SK-N-SH treated with all-trans-retinoic acid at 6 μM for 48 hours (cell line): Measurements from ENCODE around the gene S100A6.

Experiments
- ATAC-seq: fragments of 200-7000 bp; cut with Tn5 transposase; 3 replicates; pipeline ENCODE4 v1.9.1; 2020; ENCODE audit warnings: mild to moderate bottlenecking, moderate library complexity
- ARNTL ChIP-seq: fragments of 450-650 bp; formaldehyde crosslinking; IDR thresholded peaks from 2 replicates; pipeline ENCODE4 v1.5.0; 2020; ENCODE audit warnings: low read depth, mild to moderate bottlenecking, moderate library complexity, borderline replicate concordance
- BACH2 ChIP-seq: fragments of 250-450 bp; sonication (Bioruptor Pico); IDR thresholded peaks from 2 replicates; pipeline ENCODE4 v1.9.0; 2021; ENCODE audit warnings: mild to moderate bottlenecking, borderline replicate concordance
- CSDC2 ChIP-seq: fragments of 250-450 bp; sonication (Bioruptor Pico); IDR thresholded peaks from 2 replicates; pipeline ENCODE4 v1.5.0; 2020; ENCODE audit warnings: mild to moderate bottlenecking, moderate library complexity
- ESRRG ChIP-seq: fragments of 250-450 bp; sonication (Bioruptor Pico); IDR thresholded peaks from 2 replicates; pipeline ENCODE4 v1.6.1; 2021; ENCODE audit warnings: mild to moderate bottlenecking
- GLIS3 ChIP-seq: fragments of 250-450 bp; sonication (Bioruptor Pico); IDR thresholded peaks from 2 replicates; pipeline ENCODE4 v1.5.0; 2020; ENCODE audit warnings: mild to moderate bottlenecking, moderate library complexity
- ISL1 ChIP-seq: fragments of 250-450 bp; sonication (Bioruptor Pico); IDR thresholded peaks from 2 replicates; pipeline ENCODE4 v2.1.2; 2022; ENCODE audit warnings: mild to moderate bottlenecking, moderate library complexity
- OSR1 ChIP-seq: fragments of 250-450 bp; sonication (Bioruptor Pico); IDR thresholded peaks from 2 replicates; pipeline ENCODE4 v1.8.0; 2022; ENCODE audit warnings: moderate library complexity, mild to moderate bottlenecking, inconsistent platforms
- POU6F1 ChIP-seq: fragments of 250-450 bp; sonication (Bioruptor Pico); IDR thresholded peaks from 2 replicates; pipeline ENCODE4 v1.8.0; 2021; ENCODE audit warnings: low read depth, mild to moderate bottlenecking, moderate library complexity, borderline replicate concordance
- PPARA ChIP-seq: fragments of 250-450 bp; sonication (Bioruptor Pico); IDR thresholded peaks from 2 replicates; pipeline ENCODE4 v1.5.0; 2020; ENCODE audit warnings: mild to moderate bottlenecking, borderline replicate concordance
- RARB ChIP-seq: fragments of 250-450 bp; sonication (Bioruptor Pico); IDR thresholded peaks from 2 replicates; pipeline ENCODE4 v1.8.0; 2021; ENCODE audit warnings: mild to moderate bottlenecking, moderate library complexity
- TCF4 ChIP-seq: fragments of 250-450 bp; sonication (Bioruptor Pico); IDR thresholded peaks from 2 replicates; pipeline ENCODE4 v1.8.0; 2021; ENCODE audit warnings: mild to moderate bottlenecking, moderate library complexity, borderline replicate concordance
- TOX ChIP-seq: fragments of 250-450 bp; sonication (Bioruptor Pico); IDR thresholded peaks from 2 replicates; pipeline ENCODE4 v1.8.0; 2021; ENCODE audit warnings: mild to moderate bottlenecking, moderate library complexity, borderline replicate concordance
- TSHZ2 ChIP-seq: fragments of 250-450 bp; sonication (Bioruptor Pico); IDR thresholded peaks from 2 replicates; pipeline ENCODE4 v1.5.0; 2020; ENCODE audit warnings: mild to moderate bottlenecking, moderate library complexity
- ZC3H10 ChIP-seq: fragments of 250-450 bp; sonication (Bioruptor Pico); IDR thresholded peaks from 2 replicates; pipeline ENCODE4 v1.5.1; 2021; ENCODE audit warnings: mild to moderate bottlenecking, moderate library complexity
- ZFP3 ChIP-seq: fragments of 250-450 bp; sonication (Bioruptor Pico); IDR thresholded peaks from 2 replicates; pipeline ENCODE4 v1.5.0; 2020; ENCODE audit warnings: mild to moderate bottlenecking, moderate library complexity
- ZFP30 ChIP-seq: fragments of 450-650 bp; formaldehyde crosslinking; IDR thresholded peaks from 2 replicates; pipeline ENCODE4 v1.5.0; 2022; ENCODE audit warnings: mild to moderate bottlenecking, moderate library complexity
- ZNF565 ChIP-seq: fragments of 450-650 bp; formaldehyde crosslinking; conservative IDR thresholded peaks from 2 replicates; pipeline ENCODE4 v1.5.0; 2020; ENCODE audit warnings: low read depth, mild to moderate bottlenecking, moderate library complexity
- ZNF70 ChIP-seq: fragments of 450-650 bp; formaldehyde crosslinking; IDR thresholded peaks from 2 replicates; pipeline ENCODE4 v1.5.0; 2020; ENCODE audit warnings: mild to moderate bottlenecking, moderate library complexity
- ZNF8 ChIP-seq: fragments of 450-650 bp; formaldehyde crosslinking; IDR thresholded peaks from 2 replicates; pipeline ENCODE4 v1.5.0; 2020; ENCODE audit warnings: mild to moderate bottlenecking, moderate library complexity
- TF ChIP-seq, protein P1 (sequence below): fragments of 250-450 bp; sonication (Bioruptor Pico); IDR thresholded peaks from 2 replicates; pipeline ENCODE4 v1.5.1; 2020; ENCODE audit warnings: low read depth, mild to moderate bottlenecking, moderate library complexity
- TF ChIP-seq, protein P2 (sequence below): fragments of 250-450 bp; sonication (Bioruptor Pico); IDR thresholded peaks from 2 replicates; pipeline ENCODE4 v1.8.0; 2020; ENCODE audit warnings: mild to moderate bottlenecking, moderate library complexity, borderline replicate concordance

The S100A6 gene

GRCh38 chr1:153545067-153546055, 9.6 kb upstream of the S100A6 start, which contains the start of gene S100A4:
Gene S100A4 (minus strand): TSS chr1:153545806. CDS start chr1:153544794, 1,012 bp downstream.
- ATAC-seq: peak; percentile 78
- TF ChIP-seq ESRRG (CRISPR knock-in tag): no peak
- no peak for TF ChIP-seq PPARA (CRISPR knock-in tag)
- no peak for TF ChIP-seq GLIS3 (CRISPR knock-in tag)
- no peak for TF ChIP-seq OSR1 (CRISPR knock-in tag)
- TF ChIP-seq ZNF8 (CRISPR knock-in tag): no peak
- no peak for TF ChIP-seq POU6F1 (CRISPR knock-in tag)
- TF ChIP-seq ISL1 (CRISPR knock-in tag): no peak
- TF ChIP-seq, protein P1, sequence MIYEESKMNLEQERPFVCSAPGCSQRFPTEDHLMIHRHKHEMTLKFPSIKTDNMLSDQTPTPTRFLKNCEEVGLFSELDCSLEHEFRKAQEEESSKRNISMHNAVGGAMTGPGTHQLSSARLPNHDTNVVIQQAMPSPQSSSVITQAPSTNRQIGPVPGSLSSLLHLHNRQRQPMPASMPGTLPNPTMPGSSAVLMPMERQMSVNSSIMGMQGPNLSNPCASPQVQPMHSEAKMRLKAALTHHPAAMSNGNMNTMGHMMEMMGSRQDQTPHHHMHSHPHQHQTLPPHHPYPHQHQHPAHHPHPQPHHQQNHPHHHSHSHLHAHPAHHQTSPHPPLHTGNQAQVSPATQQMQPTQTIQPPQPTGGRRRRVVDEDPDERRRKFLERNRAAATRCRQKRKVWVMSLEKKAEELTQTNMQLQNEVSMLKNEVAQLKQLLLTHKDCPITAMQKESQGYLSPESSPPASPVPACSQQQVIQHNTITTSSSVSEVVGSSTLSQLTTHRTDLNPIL (CRISPR knock-in tag): no peak

DNA sequence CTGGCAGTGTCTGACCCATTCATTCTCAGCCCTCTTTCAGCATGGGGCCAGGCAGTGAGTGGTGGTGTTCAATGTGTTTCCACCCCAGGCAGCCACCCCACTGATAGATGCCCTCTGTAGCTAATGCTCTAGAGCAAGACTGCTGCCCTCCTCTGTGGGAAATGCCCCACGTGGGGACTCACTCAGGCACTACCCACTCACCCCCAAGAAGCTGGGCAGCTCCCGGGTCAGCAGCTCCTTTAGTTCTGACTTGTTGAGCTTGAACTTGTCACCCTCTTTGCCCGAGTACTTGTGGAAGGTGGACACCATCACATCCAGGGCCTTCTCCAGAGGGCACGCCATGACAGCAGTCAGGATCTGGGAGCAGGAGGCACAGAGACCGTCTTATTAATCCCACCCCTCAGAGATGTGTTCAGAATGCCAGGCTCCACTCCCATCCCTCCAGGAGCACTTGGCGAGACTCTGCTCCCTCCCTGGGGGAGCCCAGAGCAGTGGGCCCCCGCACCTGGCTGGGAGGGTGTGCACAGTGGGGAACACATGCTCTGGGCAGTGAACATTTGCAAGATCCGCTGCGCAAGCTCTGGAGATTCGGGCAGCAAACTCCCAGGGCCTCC, 8.8 kb upstream of the S100A6 start:
- peak; percentile 0; the same call in 2 of the 3 replicates for ATAC-seq
- TF ChIP-seq RARB (CRISPR knock-in tag) (no peak), ZNF565 (CRISPR knock-in tag) (no peak), POU6F1 (CRISPR knock-in tag) (no peak), BACH2 (CRISPR knock-in tag) (no peak), OSR1 (CRISPR knock-in tag) (no peak), PPARA (CRISPR knock-in tag) (no peak), ZFP3 (no peak), ESRRG (CRISPR knock-in tag) (no peak), ZNF70 (no peak), ZFP30 (CRISPR knock-in tag) (no peak), TSHZ2 (CRISPR knock-in tag) (no peak), TCF4 (no peak), CSDC2 (CRISPR knock-in tag) (no peak), ARNTL (no peak), ZC3H10 (no peak), TOX (CRISPR knock-in tag) (no peak)
- TF ChIP-seq, protein P2, sequence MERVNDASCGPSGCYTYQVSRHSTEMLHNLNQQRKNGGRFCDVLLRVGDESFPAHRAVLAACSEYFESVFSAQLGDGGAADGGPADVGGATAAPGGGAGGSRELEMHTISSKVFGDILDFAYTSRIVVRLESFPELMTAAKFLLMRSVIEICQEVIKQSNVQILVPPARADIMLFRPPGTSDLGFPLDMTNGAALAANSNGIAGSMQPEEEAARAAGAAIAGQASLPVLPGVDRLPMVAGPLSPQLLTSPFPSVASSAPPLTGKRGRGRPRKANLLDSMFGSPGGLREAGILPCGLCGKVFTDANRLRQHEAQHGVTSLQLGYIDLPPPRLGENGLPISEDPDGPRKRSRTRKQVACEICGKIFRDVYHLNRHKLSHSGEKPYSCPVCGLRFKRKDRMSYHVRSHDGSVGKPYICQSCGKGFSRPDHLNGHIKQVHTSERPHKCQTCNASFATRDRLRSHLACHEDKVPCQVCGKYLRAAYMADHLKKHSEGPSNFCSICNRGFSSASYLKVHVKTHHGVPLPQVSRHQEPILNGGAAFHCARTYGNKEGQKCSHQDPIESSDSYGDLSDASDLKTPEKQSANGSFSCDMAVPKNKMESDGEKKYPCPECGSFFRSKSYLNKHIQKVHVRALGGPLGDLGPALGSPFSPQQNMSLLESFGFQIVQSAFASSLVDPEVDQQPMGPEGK (CRISPR knock-in tag): no peak
- TF ChIP-seq, protein P1 (CRISPR knock-in tag): no peak
- TF ChIP-seq, all 23 proteins: peak for 0
